ENCODE data around the gene RAB7A. TPM values are rescaled to one million over a fixed set of nuclear protein-coding genes. Genes with fewer than 3 reads are reported as not detected.
"Not testable (repeated sequence)": the region's sequence is repeated elsewhere in the genome, so short reads cannot be mapped to it uniquely, and the experiment has no call there.

Gene RAB7A
- total and polyA plus RNA-seq, 2 experiments from 2014 or later: 108 to 269 TPM

- no peaks in the 10 kb centered on the region for H4K20me1 ChIP-seq (ENCODE audit: insufficient read depth, poor library complexity, severe bottlenecking)
- TF ChIP-seq, protein P1, sequence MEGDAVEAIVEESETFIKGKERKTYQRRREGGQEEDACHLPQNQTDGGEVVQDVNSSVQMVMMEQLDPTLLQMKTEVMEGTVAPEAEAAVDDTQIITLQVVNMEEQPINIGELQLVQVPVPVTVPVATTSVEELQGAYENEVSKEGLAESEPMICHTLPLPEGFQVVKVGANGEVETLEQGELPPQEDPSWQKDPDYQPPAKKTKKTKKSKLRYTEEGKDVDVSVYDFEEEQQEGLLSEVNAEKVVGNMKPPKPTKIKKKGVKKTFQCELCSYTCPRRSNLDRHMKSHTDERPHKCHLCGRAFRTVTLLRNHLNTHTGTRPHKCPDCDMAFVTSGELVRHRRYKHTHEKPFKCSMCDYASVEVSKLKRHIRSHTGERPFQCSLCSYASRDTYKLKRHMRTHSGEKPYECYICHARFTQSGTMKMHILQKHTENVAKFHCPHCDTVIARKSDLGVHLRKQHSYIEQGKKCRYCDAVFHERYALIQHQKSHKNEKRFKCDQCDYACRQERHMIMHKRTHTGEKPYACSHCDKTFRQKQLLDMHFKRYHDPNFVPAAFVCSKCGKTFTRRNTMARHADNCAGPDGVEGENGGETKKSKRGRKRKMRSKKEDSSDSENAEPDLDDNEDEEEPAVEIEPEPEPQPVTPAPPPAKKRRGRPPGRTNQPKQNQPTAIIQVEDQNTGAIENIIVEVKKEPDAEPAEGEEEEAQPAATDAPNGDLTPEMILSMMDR (IDR thresholded peaks at IDR 0.05; ENCODE audit: poor library complexity): no peak
- TF ChIP-seq EZH2phosphoT487 (IDR thresholded peaks at IDR 0.05; ENCODE audit: low read depth, severe bottlenecking, unreplicated experiment): no peak
- no peak for TF ChIP-seq EZH2 (IDR thresholded peaks at IDR 0.05; ENCODE audit: borderline replicate concordance)
- no peaks in the 10 kb centered on the region for H3K27me3 ChIP-seq
- H3K4me3 ChIP-seq: no peak overlapping the region
- H3K4me1 ChIP-seq (ENCODE audit: insufficient read depth): no peaks in the 10 kb centered on the region
- H3K4me2 ChIP-seq: no peak overlapping the region
- no peaks in the 10 kb centered on the region for H3K9me2 ChIP-seq (replicated peaks; ENCODE audit: insufficient read depth)
- H2AFZ ChIP-seq: no peak overlapping the region
- H3K36me3 ChIP-seq (replicated peaks; ENCODE audit: insufficient read depth, low read depth): no peaks in the 10 kb centered on the region
- no peak overlapping the region for H3K27ac ChIP-seq
- no peak for DNase-seq (ENCODE audit: low spot score)
- no peaks in the 10 kb centered on the region for H3K79me2 ChIP-seq
- WGBS (ENCODE audit: low lambda C conversion rate, missing lambda C conversion rate): 84% methylated on average over 3 of the region's 3 CpGs
- H3K9me3 ChIP-seq (ENCODE audit: low read depth): no peaks in the 10 kb centered on the region
Observed at GRCh38 chr3:128714887-128715491, 11.0 kb upstream of the RAB7A start.

GRCh38 chr3:128718892-128719291 lies 7.1 kb upstream of the RAB7A start:
- H3K4me2 ChIP-seq; H3K4me1 ChIP-seq (ENCODE audit: insufficient read depth); H4K20me1 ChIP-seq (ENCODE audit: insufficient read depth, poor library complexity, severe bottlenecking); DNase-seq (ENCODE audit: low spot score); H3K4me3 ChIP-seq; H3K27me3 ChIP-seq; H3K9me2 ChIP-seq (replicated peaks; ENCODE audit: insufficient read depth); H3K9me3 ChIP-seq (ENCODE audit: low read depth); H2AFZ ChIP-seq; H3K27ac ChIP-seq; H3K36me3 ChIP-seq (replicated peaks; ENCODE audit: insufficient read depth, low read depth); H3K79me2 ChIP-seq: not testable (repeated sequence)
- 79% methylated on average over 7 of the region's 7 CpGs for WGBS (ENCODE audit: low lambda C conversion rate, missing lambda C conversion rate)

DNA sequence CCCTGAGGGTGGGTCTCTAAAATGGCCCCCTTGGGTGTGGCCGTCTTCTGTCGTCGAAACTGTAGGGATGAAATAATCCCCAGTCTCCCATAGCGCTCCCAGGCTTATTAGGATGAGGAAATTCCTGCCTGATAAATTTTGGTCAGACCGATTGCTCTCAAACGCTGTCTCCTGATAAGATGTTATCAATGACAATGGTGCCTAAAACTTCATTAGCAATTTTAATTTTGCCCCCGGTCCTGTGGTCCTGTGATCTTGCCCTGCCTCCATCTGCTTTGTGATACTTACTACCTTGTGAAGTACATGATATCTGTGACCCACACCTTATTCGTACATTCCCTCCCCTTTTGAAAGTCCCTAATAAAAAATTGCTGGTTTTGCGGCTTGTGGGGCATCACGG lies 5.1 kb upstream of the RAB7A start:
- no peaks in the 10 kb centered on the region for H3K9me3 ChIP-seq (ENCODE audit: low read depth)
- no peaks in the 10 kb centered on the region for H3K27me3 ChIP-seq
- DNase-seq (ENCODE audit: low spot score): no peak
- H3K4me3 ChIP-seq: no peak overlapping the region
- H3K79me2 ChIP-seq: no peaks in the 10 kb centered on the region
- no peaks in the 10 kb centered on the region for H3K4me1 ChIP-seq (ENCODE audit: insufficient read depth)
- H3K4me2 ChIP-seq: no peak overlapping the region
- no peaks in the 10 kb centered on the region for H3K9me2 ChIP-seq (replicated peaks; ENCODE audit: insufficient read depth)
- TF ChIP-seq EZH2 (IDR thresholded peaks at IDR 0.05; ENCODE audit: borderline replicate concordance): no peak
- TF ChIP-seq EZH2phosphoT487 (IDR thresholded peaks at IDR 0.05; ENCODE audit: low read depth, severe bottlenecking, unreplicated experiment): no peak
- TF ChIP-seq, protein P1 (IDR thresholded peaks at IDR 0.05; ENCODE audit: poor library complexity): no peak
- H4K20me1 ChIP-seq (ENCODE audit: insufficient read depth, poor library complexity, severe bottlenecking): no peaks in the 10 kb centered on the region
- no peaks in the 10 kb centered on the region for H3K36me3 ChIP-seq (replicated peaks; ENCODE audit: insufficient read depth, low read depth)
- no peak overlapping the region for H3K27ac ChIP-seq
- H2AFZ ChIP-seq: no peak overlapping the region
- WGBS (ENCODE audit: low lambda C conversion rate, missing lambda C conversion rate): 25% methylated on average over 10 of the region's 10 CpGs

DNA sequence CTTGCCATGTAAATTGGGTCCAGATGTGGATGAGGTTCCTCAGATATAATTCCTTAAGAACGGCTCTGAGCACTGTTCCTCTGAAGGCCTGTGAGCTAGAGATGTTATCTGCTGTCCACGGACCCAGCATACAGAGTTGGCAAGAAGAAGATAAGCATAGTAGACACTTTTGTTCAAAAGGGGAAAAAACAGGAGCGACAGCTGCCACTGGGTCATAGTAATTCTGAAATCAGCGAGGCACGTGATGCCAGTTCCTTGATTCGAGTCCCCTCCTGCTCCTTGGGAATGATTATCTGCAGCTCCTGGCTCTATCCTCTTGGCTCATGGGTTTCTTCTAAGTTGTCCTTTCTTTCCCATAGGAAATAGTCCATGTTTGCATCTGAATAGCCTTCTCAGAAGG lies 2.5 kb upstream of the RAB7A start:
- H2AFZ ChIP-seq: no peak overlapping the region
- H3K4me1 ChIP-seq (ENCODE audit: insufficient read depth): no peaks in the 10 kb centered on the region
- H3K4me3 ChIP-seq: no peak overlapping the region
- no peaks in the 10 kb centered on the region for H3K36me3 ChIP-seq (replicated peaks; ENCODE audit: insufficient read depth, low read depth)
- peaks cover 22% of the 10 kb centered on the region for H4K20me1 ChIP-seq (ENCODE audit: insufficient read depth, poor library complexity, severe bottlenecking)
- no peaks in the 10 kb centered on the region for H3K27me3 ChIP-seq
- TF ChIP-seq, protein P1 (IDR thresholded peaks at IDR 0.05; ENCODE audit: poor library complexity): no peak
- TF ChIP-seq EZH2 (IDR thresholded peaks at IDR 0.05; ENCODE audit: borderline replicate concordance) (no peak), EZH2phosphoT487 (IDR thresholded peaks at IDR 0.05; ENCODE audit: low read depth, severe bottlenecking, unreplicated experiment) (no peak)
- H3K79me2 ChIP-seq: peaks cover 24% of the 10 kb centered on the region
- no peaks in the 10 kb centered on the region for H3K9me3 ChIP-seq (ENCODE audit: low read depth)
- WGBS (ENCODE audit: low lambda C conversion rate, missing lambda C conversion rate): 71% methylated on average over 6 of the region's 6 CpGs
- no peak for DNase-seq (ENCODE audit: low spot score)
- no peaks in the 10 kb centered on the region for H3K9me2 ChIP-seq (replicated peaks; ENCODE audit: insufficient read depth)
- no peak overlapping the region for H3K4me2 ChIP-seq
- no peak overlapping the region for H3K27ac ChIP-seq
